Transverse colon (tissue), 4 donors: Measurements from ENCODE around the gene PDE1C. TPM values are rescaled to one million over a fixed set of nuclear protein-coding genes. Genes with fewer than 3 reads are reported as not detected.

Source experiments
- DNase-seq: peaks from one replicate; pipeline ENCODE4 v3.0.0-alpha.2; 2019
- H3K27ac ChIP-seq, 4 donors: fragments of 200-600 bp; sonication (generic); 2 replicates each; pipeline ENCODE4 v1.5.1; 2016 to 2018; ENCODE audit warnings: inconsistent platforms in 4 of 4
- H3K27me3 ChIP-seq: fragments of 200-600 bp; sonication (generic); 2 replicates; pipeline ENCODE4 v1.5.1; 2017; ENCODE audit warnings: inconsistent platforms
- H3K36me3 ChIP-seq, 4 donors: fragments of 200-600 bp; sonication (generic); 2 replicates each; pipeline ENCODE4 v1.5.1; 2017 to 2019; ENCODE audit warnings: inconsistent platforms in 4 of 4
- H3K4me1 ChIP-seq, 4 donors: fragments of 200-600 bp; sonication (generic); 2 replicates each; pipeline ENCODE4 v1.5.1; 2017 to 2020; ENCODE audit warnings: inconsistent platforms in 4 of 4
- H3K4me3 ChIP-seq, 4 donors: fragments of 200-600 bp; sonication (generic); 1 replicate in 1 of 4; 2 replicates in 3 of 4; pipeline versions ENCODE4 v1.5.1 to v1.6.1; 2017 to 2019; ENCODE audit warnings: inconsistent platforms in 4 of 4
- H3K9me3 ChIP-seq, 2 donors: fragments of 200-600 bp; sonication (generic); 2 replicates each; pipeline ENCODE4 v1.5.1; 2017 to 2019; ENCODE audit warnings: inconsistent platforms in 2 of 2
- EP300 ChIP-seq: sonication (generic); formaldehyde crosslinking; IDR thresholded peaks from one replicate; pipeline ENCODE4 v1.6.1; 2017; ENCODE audit warnings: antibody characterized with exemption, low read depth
- POLR2A ChIP-seq: fragments of 450-650 bp; IDR thresholded peaks from one replicate; pipeline ENCODE4 v1.6.1; 2016; ENCODE audit warnings: antibody characterized with exemption, mild to moderate bottlenecking, moderate library complexity
- POLR2AphosphoS5 ChIP-seq, 3 donors: sonication (generic); formaldehyde crosslinking; IDR thresholded peaks; one replicate each; pipeline ENCODE4 v1.6.1; 2016; ENCODE audit warnings: antibody characterized with exemption in 3 of 3
- WGBS, 2 donors: methylation state at CpG; one replicate each; pipeline ENCODE4 v1.1.5; 2018; ENCODE audit warnings: low coverage in 1 of 2; 5-methylcytosine and 5-hydroxymethylcytosine counted together
- in situ Hi-C, 4 donors: fragments of 200-750 bp; cut with MboI; loops; one replicate each; pipeline versions ENCODE4 v1.15.0 to v1.15.1; 2017; ENCODE audit warnings: low sequenced_read_pairs in 3 of 4, low pct_ligation_motif_present in 1 of 4, low pct_unique_long_range_greater_than_20kb in 1 of 4
- intact Hi-C: fragments of 100-400 bp; cut with DNase I; formaldehyde crosslinking; loops from one replicate; pipeline ENCODE4 v1.15.1; 2023; ENCODE audit warnings: low total_unique reads
- total RNA-seq, 4 donors: library from RNA; depleted of rRNA; stranded (reverse); fragments of >200 nt; gene quantifications; one replicate each; pipeline ENCODE4 v1.1.0, GENCODE V29; 2016
- TF ChIP-seq, protein P1 (sequence below), 5 experiments: fragments of 200-600 bp in 3 of 5; fragments of 450-650 bp in 2 of 5; sonication (generic) in 3 of 5; IDR thresholded peaks; 1 replicate in 2 of 5; 2 replicates in 3 of 5; pipeline ENCODE4 v1.5.1; 2016 to 2017; ENCODE audit warnings: antibody characterized with exemption in 5 of 5, inconsistent platforms in 3 of 5, mild to moderate bottlenecking in 2 of 5, moderate library complexity in 1 of 5

Gene PDE1C
- total RNA-seq, 4 donors from 2014 or later = 1.5 to 8.4 (median 2.9) TPM

DNA sequence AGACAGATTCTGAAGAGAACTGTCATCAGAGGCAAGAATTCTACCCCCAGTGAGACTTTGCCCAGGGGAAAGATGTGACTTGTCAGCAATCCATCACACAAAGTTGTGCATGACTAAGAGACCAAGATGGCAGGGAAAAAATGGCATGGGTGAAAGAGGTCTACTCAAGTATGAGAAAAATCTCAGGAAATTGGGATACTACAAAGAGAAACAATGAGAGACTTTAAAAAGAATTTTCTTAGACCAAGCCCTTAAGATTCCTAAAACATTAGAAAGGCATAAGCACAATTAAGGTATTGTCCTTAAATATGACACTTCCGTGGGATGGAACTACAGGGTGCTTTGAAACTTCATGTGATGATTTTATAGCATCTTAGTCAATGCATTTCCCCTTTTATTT, 45.6 kb upstream of the PDE1C start:
- TF ChIP-seq, protein P1, sequence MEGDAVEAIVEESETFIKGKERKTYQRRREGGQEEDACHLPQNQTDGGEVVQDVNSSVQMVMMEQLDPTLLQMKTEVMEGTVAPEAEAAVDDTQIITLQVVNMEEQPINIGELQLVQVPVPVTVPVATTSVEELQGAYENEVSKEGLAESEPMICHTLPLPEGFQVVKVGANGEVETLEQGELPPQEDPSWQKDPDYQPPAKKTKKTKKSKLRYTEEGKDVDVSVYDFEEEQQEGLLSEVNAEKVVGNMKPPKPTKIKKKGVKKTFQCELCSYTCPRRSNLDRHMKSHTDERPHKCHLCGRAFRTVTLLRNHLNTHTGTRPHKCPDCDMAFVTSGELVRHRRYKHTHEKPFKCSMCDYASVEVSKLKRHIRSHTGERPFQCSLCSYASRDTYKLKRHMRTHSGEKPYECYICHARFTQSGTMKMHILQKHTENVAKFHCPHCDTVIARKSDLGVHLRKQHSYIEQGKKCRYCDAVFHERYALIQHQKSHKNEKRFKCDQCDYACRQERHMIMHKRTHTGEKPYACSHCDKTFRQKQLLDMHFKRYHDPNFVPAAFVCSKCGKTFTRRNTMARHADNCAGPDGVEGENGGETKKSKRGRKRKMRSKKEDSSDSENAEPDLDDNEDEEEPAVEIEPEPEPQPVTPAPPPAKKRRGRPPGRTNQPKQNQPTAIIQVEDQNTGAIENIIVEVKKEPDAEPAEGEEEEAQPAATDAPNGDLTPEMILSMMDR (IDR thresholded peaks at IDR 0.05) = no peak
- TF ChIP-seq EP300 = no peak
- no peak for TF ChIP-seq POLR2AphosphoS5 (IDR thresholded peaks at IDR 0.05)
- no peak for TF ChIP-seq POLR2A
- no peak for DNase-seq
- in situ Hi-C loops = no loop called here
- no peak overlapping the region for H3K27ac ChIP-seq
- H3K9me3 ChIP-seq = peaks cover 4 to 13% of the 10 kb centered on the region in 2 donors
- H3K27me3 ChIP-seq = no peaks in the 10 kb centered on the region
- intact Hi-C loops = no loop called here
- H3K4me3 ChIP-seq = no peak overlapping the region
- H3K36me3 ChIP-seq = no peaks in the 10 kb centered on the region
- no peaks in the 10 kb centered on the region for H3K4me1 ChIP-seq
- 48 to 71% methylated on average over 1 of the region's 1 CpG for WGBS, 2 donors

- DNase-seq = no peak
- Histone ChIP-seq H3K27ac (no peak overlapping the region), H3K4me3 (no peak overlapping the region), H3K4me1 (no peaks in the 10 kb centered on the region), H3K36me3 (no peaks in the 10 kb centered on the region), H3K27me3 (no peaks in the 10 kb centered on the region), H3K9me3 (peaks cover 4 to 13% of the 10 kb centered on the region in 2 donors)
- in situ Hi-C loops (no loop called here), intact Hi-C loops (no loop called here)
- no peak for TF ChIP-seq POLR2AphosphoS5 (IDR thresholded peaks at IDR 0.05)
- TF ChIP-seq EP300 = no peak
- TF ChIP-seq POLR2A = no peak
- TF ChIP-seq, protein P1 (IDR thresholded peaks at IDR 0.05) = no peak
- 63 to 80% methylated on average over 1 to 2 of the region's 2 CpGs for WGBS, 2 donors
These were observed 38.4 kb upstream of the PDE1C start for GRCh38 chr7:32108651-32109050.

GRCh38 chr7:32104766-32105165, 34.6 kb upstream of the PDE1C start:
- Histone ChIP-seq H3K27me3 (no peaks in the 10 kb centered on the region), H3K27ac (no peak overlapping the region), H3K36me3 (no peaks in the 10 kb centered on the region), H3K4me3 (no peak overlapping the region), H3K9me3 (no peaks in the 10 kb centered on the region), H3K4me1 (no peaks in the 10 kb centered on the region)
- no peak for DNase-seq
- TF ChIP-seq EP300 (no peak), POLR2A (no peak), POLR2AphosphoS5 (IDR thresholded peaks at IDR 0.05) (no peak)
- TF ChIP-seq, protein P1 (IDR thresholded peaks at IDR 0.05) = no peak
- WGBS, 2 donors = 78 to 89% methylated on average over 2 of the region's 2 CpGs
- intact Hi-C loops = no loop called here
- in situ Hi-C loops = no loop called here

DNA sequence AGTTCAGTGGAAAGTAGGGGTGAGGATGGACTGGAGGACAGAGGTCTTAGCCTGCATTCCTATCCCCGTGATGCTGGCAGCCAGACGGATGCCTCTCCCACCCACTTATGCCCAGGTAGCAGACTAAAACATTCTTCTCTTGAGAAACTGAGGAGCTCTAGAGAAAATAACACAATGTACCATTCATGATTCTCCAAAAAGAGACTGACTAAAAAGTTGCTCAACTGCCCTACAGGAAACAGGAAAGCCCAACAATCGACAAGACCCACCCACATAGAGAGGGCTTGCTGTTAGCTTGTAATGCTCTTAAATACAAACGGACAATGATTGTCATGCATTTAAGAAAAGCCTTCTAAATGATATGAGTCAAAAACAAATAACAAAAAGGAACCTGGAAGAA, 33.2 kb upstream of the PDE1C start:
- intact Hi-C loops = no loop called here
- no peak for DNase-seq
- no peaks in the 10 kb centered on the region for H3K27me3 ChIP-seq
- in situ Hi-C loops = no loop called here
- TF ChIP-seq EP300 = no peak
- TF ChIP-seq POLR2A = no peak
- TF ChIP-seq, protein P1 (IDR thresholded peaks at IDR 0.05) = no peak
- TF ChIP-seq POLR2AphosphoS5 (IDR thresholded peaks at IDR 0.05) = no peak
- H3K4me3 ChIP-seq = no peak overlapping the region
- no peaks in the 10 kb centered on the region for H3K4me1 ChIP-seq
- no peak overlapping the region for H3K27ac ChIP-seq
- H3K36me3 ChIP-seq = no peaks in the 10 kb centered on the region
- no peaks in the 10 kb centered on the region for H3K9me3 ChIP-seq
- 54 to 74% methylated on average over 2 to 4 of the region's 4 CpGs for WGBS, 2 donors
